GM12878 (cell line): ENCODE measurements around the gene GALNT3. TPM values are rescaled to one million over a fixed set of nuclear protein-coding genes. Genes with fewer than 3 reads are reported as not detected.

Experiments
- ATAC-seq: fragments of 200-7000 bp; cut with Tn5 transposase; 3 replicates; pipeline ENCODE4 v1.9.1; 2020; ENCODE audit warnings: mild to moderate bottlenecking, moderate library complexity
- BruUV-seq: library from RNA; stranded (reverse); fragments of 400-500 nt; replicated peaks from 2 replicates; lab custom pipeline; 2021; lab: Mats Ljungman, UMichigan
- CTCF ChIA-PET: fragments of 300-600 bp; sonication (Branson Sonifier 250); formaldehyde crosslinking; extraction: SDS; loops from one replicate; lab custom pipeline; 2021; ENCODE audit warnings: inconsistent platforms; lab: Yijun Ruan, JAX
- POLR2A ChIA-PET: fragments of 350-600 bp; formaldehyde crosslinking; extraction: SDS; loops from one replicate; lab custom pipeline; 2021; ENCODE audit warnings: inconsistent platforms; lab: Charles Lee
- RAD21 ChIA-PET: fragments of 300-600 bp; sonication (Branson Sonifier 250); formaldehyde crosslinking; loops from one replicate; lab custom pipeline; 2023; ENCODE audit warnings: antibody characterized with exemption; ENCODE audit not compliant: unreplicated experiment; lab: Charles Lee
- SMC1A ChIA-PET: fragments of 300-600 bp; sonication (Branson Sonifier 250); formaldehyde crosslinking; loops from one replicate; lab custom pipeline; 2023; ENCODE audit not compliant: unreplicated experiment, uncharacterized antibody; lab: Charles Lee
- DNase-seq: peaks from one replicate; pipeline ENCODE4 v3.0.0-alpha.2; 2011; ENCODE audit warnings: low read depth, low spot score
- FAIRE-seq: peaks from 3 replicates; lab custom pipeline; 2011; peaks lifted over from hg19 to GRCh38; lab: Jason Lieb, UNC
- H2AFZ ChIP-seq: 2 replicates; pipeline ENCODE4 v1.6.0; 2011; ENCODE audit warnings: low read depth, low read length, control low read depth; ENCODE audit not compliant: control insufficient read depth
- H3K27ac ChIP-seq: 2 replicates; pipeline ENCODE4 v1.5.1; 2011; ENCODE audit warnings: control low read depth; ENCODE audit not compliant: control insufficient read depth, insufficient read depth
- H3K27me3 ChIP-seq, 2 experiments: replicated peaks in 1 of 2; 2 replicates each; pipeline versions ENCODE4 v1.6.0 to v1.6.1; 2011; ENCODE audit warnings: low read length in 1 of 2; ENCODE audit not compliant: control insufficient read depth in 2 of 2, insufficient read depth in 2 of 2
- H3K36me3 ChIP-seq, 2 experiments: 2 replicates each; pipeline ENCODE4 v1.5.1; 2011; ENCODE audit warnings: low read length in 1 of 2; ENCODE audit not compliant: control insufficient read depth in 2 of 2, insufficient read depth in 2 of 2
- H3K4me1 ChIP-seq: 2 replicates; pipeline ENCODE4 v1.6.1; 2011; ENCODE audit warnings: mild to moderate bottlenecking, low read length, moderate library complexity, mixed read lengths; ENCODE audit not compliant: control insufficient read depth, insufficient read depth
- H3K4me2 ChIP-seq: 2 replicates; pipeline ENCODE4 v1.6.0; 2011; ENCODE audit warnings: control low read depth; ENCODE audit not compliant: control insufficient read depth, insufficient read depth
- H3K4me3 ChIP-seq: fragments of 200-600 bp; sonication (generic); 2 replicates; pipeline ENCODE4 v1.5.1; 2016
- H3K79me2 ChIP-seq: 2 replicates; pipeline ENCODE4 v1.6.0; 2011; ENCODE audit warnings: low read length; ENCODE audit not compliant: control insufficient read depth, insufficient read depth
- H3K9ac ChIP-seq: 2 replicates; pipeline ENCODE4 v1.8.0; 2011; ENCODE audit warnings: low read length, control low read depth, mixed read lengths; ENCODE audit not compliant: control insufficient read depth, insufficient read depth
- H3K9me3 ChIP-seq: replicated peaks from 3 replicates; pipeline ENCODE4 v1.5.1; 2011; ENCODE audit warnings: mild to moderate bottlenecking, low read length; ENCODE audit not compliant: control insufficient read depth, insufficient read depth
- H4K20me1 ChIP-seq: 2 replicates; pipeline ENCODE4 v1.6.0; 2011; ENCODE audit not compliant: control insufficient read depth, insufficient read depth
- BRCA1 ChIP-seq: IDR thresholded peaks from 2 replicates; pipeline ENCODE4 v1.6.1; 2011; ENCODE audit warnings: low read depth, low read length, improper control_type of control experiment
- GABPA ChIP-seq: IDR thresholded peaks from 2 replicates; pipeline ENCODE4 v1.6.1; 2014; ENCODE audit warnings: antibody characterized with exemption, low read depth, mild to moderate bottlenecking, inconsistent platforms
- IRF4 ChIP-seq: IDR thresholded peaks from 2 replicates; pipeline ENCODE4 v1.6.1; 2011; ENCODE audit warnings: low read depth, low read length
- PML ChIP-seq: IDR thresholded peaks from 2 replicates; pipeline ENCODE4 v1.6.1; 2012; ENCODE audit warnings: low read length, inconsistent platforms
- POU2F2 ChIP-seq: IDR thresholded peaks from 3 replicates; pipeline ENCODE4 v1.6.1; 2011; ENCODE audit warnings: low read depth, mild to moderate bottlenecking, low read length, borderline replicate concordance
- RAD51 ChIP-seq: fragments of 450-650 bp; IDR thresholded peaks from 2 replicates; pipeline ENCODE4 v1.6.1; 2016; ENCODE audit warnings: moderate library complexity, mild to moderate bottlenecking, inconsistent platforms
- TAF1 ChIP-seq: IDR thresholded peaks from 2 replicates; pipeline ENCODE4 v1.6.1; 2011; ENCODE audit warnings: mild to moderate bottlenecking, low read depth, low read length, borderline replicate concordance
- WRNIP1 ChIP-seq: IDR thresholded peaks from 2 replicates; pipeline ENCODE4 v1.6.1; 2011; ENCODE audit warnings: low read depth, low read length, improper control_type of control experiment, borderline replicate concordance
- WGBS: methylation state at CpG from one replicate; pipeline ENCODE4 v1.1.6; 2016; ENCODE audit warnings: low lambda C conversion rate; ENCODE audit not compliant: insufficient replicate concordance, insufficient coverage; ENCODE audit errors: missing lambda C conversion rate; 5-methylcytosine and 5-hydroxymethylcytosine counted together
- in situ Hi-C: fragments of 300-500 bp; cut with MboI; formaldehyde crosslinking; loops from 9 replicates; pipeline ENCODE4 v1.14.3; 2018; ENCODE audit warnings: mixed read lengths
- intact Hi-C: fragments of 100-400 bp; cut with micrococcal nuclease; formaldehyde crosslinking; loops from one replicate; pipeline ENCODE4 v1.14.2; 2022; ENCODE audit not compliant: unreplicated experiment
- polyA plus RNA-seq, 11 experiments: library from polyadenylated mRNA; depleted of rRNA in 4 of 11; unstranded in 6 of 11; stranded (reverse) in 5 of 11; fragments of >200 nt; fragmentation: Nextera tagmentation in 4 of 11; fragmentation: Illumina TruSeq in 1 of 11; extraction: Ambion mirVana in 4 of 11; extraction: Trizol in 1 of 11; gene quantifications; 1 replicate in 1 of 11; 2 replicates in 10 of 11; pipeline versions ENCODE4 v1.2.1 to v1.2.3, GENCODE V29; 2011 to 2016; ENCODE audit warnings: inconsistent platforms in 2 of 11, missing spikeins in 2 of 11, low read depth in 1 of 11
- total RNA-seq, 4 experiments: library from RNA; depleted of rRNA in 3 of 4; stranded (reverse); fragments of >200 nt in 3 of 4; fragmentation: Illumina TruSeq in 1 of 4; extraction: Trizol in 1 of 4; gene quantifications; 2 replicates each; pipeline versions ENCODE4 v1.2.1 to v1.2.3, GENCODE V29; 2013 to 2021
- TF ChIP-seq, protein P1 (sequence below): fragments of 450-650 bp; formaldehyde crosslinking; IDR thresholded peaks from 2 replicates; pipeline ENCODE4 v1.4.0; 2022; ENCODE audit warnings: mild to moderate bottlenecking, moderate library complexity
- TF ChIP-seq, protein P2 (sequence below): fragments of 450-650 bp; IDR thresholded peaks from 2 replicates; pipeline ENCODE4 v1.6.1; 2018; ENCODE audit warnings: borderline replicate concordance, mild to moderate bottlenecking; ENCODE audit not compliant: partially characterized antibody

The GALNT3 gene
- total and polyA plus RNA-seq, 10 of the 15 experiments (the other 5 are each of a cell fraction or from before 2014, with no cell fraction given), result 0.53 to 3.7 (median 1.1) TPM

DNA sequence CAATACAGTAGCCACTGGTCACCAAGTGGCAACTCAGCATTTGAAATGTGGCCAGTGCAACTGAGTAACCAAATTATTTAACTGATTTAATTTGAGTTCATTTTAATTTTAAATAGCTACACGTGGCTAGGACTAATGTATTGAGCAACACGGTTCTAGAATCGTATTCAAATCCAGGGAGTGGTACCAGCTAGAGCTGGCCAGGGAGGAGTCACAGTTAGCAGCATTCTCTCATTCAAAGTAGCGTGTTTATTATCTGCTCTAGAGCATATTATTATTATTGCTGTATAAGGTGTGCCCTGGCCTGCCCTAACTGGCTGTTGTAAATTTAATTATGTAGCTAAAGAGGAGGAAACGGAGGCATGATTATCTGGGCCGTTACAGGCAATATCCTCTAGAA, 92.9 kb downstream of the GALNT3 start:
- no peak overlapping the region for H2AFZ ChIP-seq
- no peak for ATAC-seq
- TF ChIP-seq BRCA1, result no peak
- no peak for TF ChIP-seq TAF1
- no peak for TF ChIP-seq POU2F2
- no peak for TF ChIP-seq IRF4
- no peak for TF ChIP-seq GABPA
- TF ChIP-seq PML, result no peak
- TF ChIP-seq RAD51, result no peak
- TF ChIP-seq, protein P1, sequence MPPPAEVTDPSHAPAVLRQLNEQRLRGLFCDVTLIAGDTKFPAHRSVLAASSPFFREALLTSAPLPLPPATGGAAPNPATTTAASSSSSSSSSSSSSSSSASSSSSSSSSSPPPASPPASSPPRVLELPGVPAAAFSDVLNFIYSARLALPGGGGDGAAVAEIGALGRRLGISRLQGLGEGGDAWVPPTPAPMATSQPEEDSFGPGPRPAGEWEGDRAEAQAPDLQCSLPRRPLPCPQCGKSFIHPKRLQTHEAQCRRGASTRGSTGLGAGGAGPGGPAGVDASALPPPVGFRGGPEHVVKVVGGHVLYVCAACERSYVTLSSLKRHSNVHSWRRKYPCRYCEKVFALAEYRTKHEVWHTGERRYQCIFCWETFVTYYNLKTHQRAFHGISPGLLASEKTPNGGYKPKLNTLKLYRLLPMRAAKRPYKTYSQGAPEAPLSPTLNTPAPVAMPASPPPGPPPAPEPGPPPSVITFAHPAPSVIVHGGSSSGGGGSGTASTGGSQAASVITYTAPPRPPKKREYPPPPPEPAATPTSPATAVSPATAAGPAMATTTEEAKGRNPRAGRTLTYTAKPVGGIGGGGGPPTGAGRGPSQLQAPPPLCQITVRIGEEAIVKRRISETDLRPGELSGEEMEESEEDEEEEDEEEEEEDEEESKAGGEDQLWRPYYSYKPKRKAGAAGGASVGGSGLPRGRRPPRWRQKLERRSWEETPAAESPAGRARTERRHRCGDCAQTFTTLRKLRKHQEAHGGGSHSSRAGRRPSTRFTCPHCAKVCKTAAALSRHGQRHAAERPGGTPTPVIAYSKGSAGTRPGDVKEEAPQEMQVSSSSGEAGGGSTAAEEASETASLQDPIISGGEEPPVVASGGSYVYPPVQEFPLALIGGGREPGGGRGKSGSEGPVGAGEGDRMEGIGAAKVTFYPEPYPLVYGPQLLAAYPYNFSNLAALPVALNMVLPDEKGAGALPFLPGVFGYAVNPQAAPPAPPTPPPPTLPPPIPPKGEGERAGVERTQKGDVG (CRISPR knock-in tag), result no peak
- TF ChIP-seq, protein P2, sequence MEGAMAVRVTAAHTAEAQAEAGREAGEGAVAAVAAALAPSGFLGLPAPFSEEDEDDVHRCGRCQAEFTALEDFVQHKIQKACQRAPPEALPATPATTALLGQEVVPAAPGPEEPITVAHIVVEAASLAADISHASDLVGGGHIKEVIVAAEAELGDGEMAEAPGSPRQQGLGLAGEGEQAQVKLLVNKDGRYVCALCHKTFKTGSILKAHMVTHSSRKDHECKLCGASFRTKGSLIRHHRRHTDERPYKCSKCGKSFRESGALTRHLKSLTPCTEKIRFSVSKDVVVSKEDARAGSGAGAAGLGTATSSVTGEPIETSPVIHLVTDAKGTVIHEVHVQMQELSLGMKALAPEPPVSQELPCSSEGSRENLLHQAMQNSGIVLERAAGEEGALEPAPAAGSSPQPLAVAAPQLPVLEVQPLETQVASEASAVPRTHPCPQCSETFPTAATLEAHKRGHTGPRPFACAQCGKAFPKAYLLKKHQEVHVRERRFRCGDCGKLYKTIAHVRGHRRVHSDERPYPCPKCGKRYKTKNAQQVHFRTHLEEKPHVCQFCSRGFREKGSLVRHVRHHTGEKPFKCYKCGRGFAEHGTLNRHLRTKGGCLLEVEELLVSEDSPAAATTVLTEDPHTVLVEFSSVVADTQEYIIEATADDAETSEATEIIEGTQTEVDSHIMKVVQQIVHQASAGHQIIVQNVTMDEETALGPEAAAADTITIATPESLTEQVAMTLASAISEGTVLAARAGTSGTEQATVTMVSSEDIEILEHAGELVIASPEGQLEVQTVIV, result no peak
- no peak for TF ChIP-seq WRNIP1
- H3K4me1 ChIP-seq, result no peaks in the 10 kb centered on the region
- ChIA-PET POLR2A (no interaction called here), CTCF (interaction anchor here (0.7 to 7.6 kb wide), 18 partner anchors 17 to 685 kb away, joined by 3 to 105 read pairs (median 4); no protein-coding TSS in a partner anchor), SMC1A (interaction anchor here (0.7 to 6.8 kb wide), 13 partner anchors 10 to 297 kb away, joined by 3 to 114 read pairs (median 5); no protein-coding TSS in a partner anchor), RAD21 (interaction anchor here (0.6 to 2.2 kb wide), 11 partner anchors 37 to 298 kb away, joined by 3 to 21 read pairs (median 5); no protein-coding TSS in a partner anchor)
- FAIRE-seq, result no peak
- H3K4me2 ChIP-seq, result no peak overlapping the region
- DNase-seq, result no peak
- H3K27ac ChIP-seq, result no peak overlapping the region
- no peak overlapping the region for H3K4me3 ChIP-seq
- 59% methylated on average over 6 of the region's 6 CpGs for WGBS
- H3K36me3 ChIP-seq, result no peaks in the 10 kb centered on the region
- H4K20me1 ChIP-seq, result no peaks in the 10 kb centered on the region
- no TSS peak for BruUV-seq
- in situ Hi-C loops (no loop called here), intact Hi-C loops (no loop called here)
- H3K79me2 ChIP-seq, result no peaks in the 10 kb centered on the region
- H3K27me3 ChIP-seq, result no peaks in the 10 kb centered on the region
- H3K9ac ChIP-seq, result no peak overlapping the region
- H3K9me3 ChIP-seq, result no peaks in the 10 kb centered on the region
